Measurements from ENCODE around the gene THRAP3. TPM values are rescaled to one million over a fixed set of nuclear protein-coding genes. Genes with fewer than 3 reads are reported as not detected.
A peak's percentile ranks its signal among the peaks of the same experiment; 100 is the strongest.

Gene THRAP3
- total RNA-seq, 4 donors from 2014 or later = 90.3 to 116 (median 104) TPM

GRCh38 chr1:36321119-36321951 is 97.1 kb downstream of the THRAP3 start:
- Histone ChIP-seq H3K36me3 (peaks cover 0 to 7% (median 2%) of the 10 kb centered on the region in 4 donors), H3K27me3 (no peaks in the 10 kb centered on the region), H3K4me3 (peak overlapping the region; percentile 70 to 92 (median 84)), H3K9me3 (no peaks in the 10 kb centered on the region), H3K4me1 (peaks cover 25 to 43% (median 39%) of the 10 kb centered on the region in 4 donors), H3K27ac (replicated peaks in 1 of 4) (peak overlapping the region; percentile 79 to 92 (median 90))
- peak; percentile 37 to 48 for TF ChIP-seq POLR2AphosphoS5 (IDR thresholded peaks at IDR 0.05)
- no peak for TF ChIP-seq POLR2A (IDR thresholded peaks at IDR 0.05; ENCODE audit: low read depth)
- TF ChIP-seq, protein P1, sequence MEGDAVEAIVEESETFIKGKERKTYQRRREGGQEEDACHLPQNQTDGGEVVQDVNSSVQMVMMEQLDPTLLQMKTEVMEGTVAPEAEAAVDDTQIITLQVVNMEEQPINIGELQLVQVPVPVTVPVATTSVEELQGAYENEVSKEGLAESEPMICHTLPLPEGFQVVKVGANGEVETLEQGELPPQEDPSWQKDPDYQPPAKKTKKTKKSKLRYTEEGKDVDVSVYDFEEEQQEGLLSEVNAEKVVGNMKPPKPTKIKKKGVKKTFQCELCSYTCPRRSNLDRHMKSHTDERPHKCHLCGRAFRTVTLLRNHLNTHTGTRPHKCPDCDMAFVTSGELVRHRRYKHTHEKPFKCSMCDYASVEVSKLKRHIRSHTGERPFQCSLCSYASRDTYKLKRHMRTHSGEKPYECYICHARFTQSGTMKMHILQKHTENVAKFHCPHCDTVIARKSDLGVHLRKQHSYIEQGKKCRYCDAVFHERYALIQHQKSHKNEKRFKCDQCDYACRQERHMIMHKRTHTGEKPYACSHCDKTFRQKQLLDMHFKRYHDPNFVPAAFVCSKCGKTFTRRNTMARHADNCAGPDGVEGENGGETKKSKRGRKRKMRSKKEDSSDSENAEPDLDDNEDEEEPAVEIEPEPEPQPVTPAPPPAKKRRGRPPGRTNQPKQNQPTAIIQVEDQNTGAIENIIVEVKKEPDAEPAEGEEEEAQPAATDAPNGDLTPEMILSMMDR (IDR thresholded peaks at IDR 0.05) = no peak
- intact Hi-C loops (cut with DNase I) = no loop called here
- DNase-seq (ENCODE audit: extremely low spot score) = no peak
- 32% methylated on average over 33 of the region's 59 CpGs for WGBS

DNA sequence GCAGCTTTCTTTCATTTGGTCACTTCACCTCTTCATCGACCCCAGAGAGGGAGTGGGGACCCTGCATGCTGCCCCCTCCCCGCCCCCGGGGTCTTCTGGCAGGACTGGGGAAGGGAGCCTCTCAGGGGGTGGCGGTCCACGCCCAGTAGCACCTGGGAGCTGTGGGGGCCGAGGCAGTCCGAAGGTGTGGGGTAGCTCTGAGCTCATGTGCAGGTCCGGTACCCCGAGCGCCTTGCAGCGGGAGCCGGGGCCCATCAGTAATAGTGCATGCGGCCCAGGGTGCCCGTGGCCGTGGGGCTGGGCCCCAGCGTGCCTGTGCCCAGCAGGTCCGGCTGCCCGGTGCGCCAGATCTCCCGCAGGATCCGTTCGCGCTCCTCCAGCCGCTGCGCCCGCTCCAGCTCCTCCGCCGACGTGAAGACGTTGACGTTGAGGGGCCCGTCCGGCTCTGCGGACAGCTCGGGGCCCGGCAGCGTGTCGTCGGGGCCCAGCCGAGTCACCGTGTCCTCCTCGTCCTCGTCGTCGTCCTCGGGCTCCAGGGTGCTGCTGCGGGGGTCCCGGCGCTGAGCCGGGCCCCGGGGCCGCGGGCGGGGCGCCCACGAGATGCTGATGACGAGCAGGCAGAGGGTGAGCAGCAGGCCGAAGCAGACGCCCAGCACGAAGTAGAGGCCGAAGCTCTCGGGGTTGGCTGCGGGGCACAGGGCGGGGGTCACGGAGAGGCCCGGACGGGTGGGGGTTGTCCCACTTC is 98.0 kb downstream of the THRAP3 start:
- Histone ChIP-seq H3K27ac (replicated peaks in 1 of 4) (peak overlapping the region; percentile 79 to 92 (median 90)), H3K36me3 (peaks cover 0 to 7% (median 2%) of the 10 kb centered on the region in 4 donors), H3K9me3 (no peaks in the 10 kb centered on the region), H3K27me3 (no peaks in the 10 kb centered on the region), H3K4me3 (peak overlapping the region; percentile 70 to 92 (median 84)), H3K4me1 (peaks cover 25 to 43% (median 39%) of the 10 kb centered on the region in 4 donors)
- TF ChIP-seq POLR2AphosphoS5 (IDR thresholded peaks at IDR 0.05) (no peak), POLR2A (IDR thresholded peaks at IDR 0.05; ENCODE audit: low read depth) (no peak), EP300 (IDR thresholded peaks at IDR 0.05) (no peak)
- TF ChIP-seq, protein P1 (IDR thresholded peaks at IDR 0.05) = no peak
- 68% methylated on average over 30 of the region's 67 CpGs for WGBS
- intact Hi-C loops (cut with DNase I) = no loop called here
- no peak for DNase-seq (ENCODE audit: extremely low spot score)

DNA sequence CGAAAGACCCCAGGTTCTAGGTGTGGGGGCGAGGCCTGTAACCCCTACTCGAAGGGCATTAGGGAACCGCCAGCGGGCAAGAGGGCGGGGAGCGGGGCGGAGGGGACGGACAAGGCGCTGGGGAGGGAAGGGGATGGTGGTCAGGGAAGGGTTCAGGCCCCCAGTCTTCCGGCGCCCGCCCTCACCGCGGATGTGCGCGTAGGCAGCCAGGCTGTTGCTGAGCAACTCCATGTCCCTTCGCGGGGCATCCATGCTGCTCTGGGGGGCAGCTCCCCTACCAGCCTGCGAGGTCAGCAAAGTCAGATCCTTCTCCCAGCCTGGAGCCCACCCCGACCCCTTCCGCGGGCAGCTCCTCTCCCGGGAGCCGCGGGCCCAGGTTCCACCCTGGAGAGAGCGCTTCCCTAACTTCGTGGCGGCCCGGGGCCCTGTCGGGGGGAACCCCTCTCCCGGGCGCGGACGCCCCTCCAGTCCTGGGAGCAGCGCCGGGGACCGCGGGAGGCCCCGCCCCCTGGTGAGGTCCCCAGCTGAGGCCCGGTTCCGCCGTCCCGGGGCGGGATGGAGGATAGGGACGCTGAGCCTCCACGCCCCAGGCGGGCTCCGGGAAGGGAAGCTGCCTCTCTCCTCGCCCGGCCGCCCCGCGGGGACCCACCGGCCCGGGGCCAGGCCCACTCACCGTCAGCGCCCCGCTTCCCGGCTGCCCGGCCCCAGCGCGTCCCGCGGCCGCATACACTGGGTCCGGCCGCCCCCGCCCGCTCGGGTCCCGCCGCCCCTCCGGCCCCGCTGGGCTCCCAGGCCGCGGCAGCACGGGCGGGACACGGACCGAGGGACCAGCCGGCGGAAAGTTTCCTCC is 98.8 kb downstream of the THRAP3 start:
- intact Hi-C loops (cut with DNase I) = no loop called here
- DNase-seq (ENCODE audit: extremely low spot score) = no peak
- Histone ChIP-seq H3K4me3 (peak overlapping the region; percentile 70 to 92 (median 84)), H3K36me3 (peaks cover 0 to 7% (median 2%) of the 10 kb centered on the region in 4 donors), H3K4me1 (peaks cover 25 to 43% (median 39%) of the 10 kb centered on the region in 4 donors), H3K27me3 (no peaks in the 10 kb centered on the region), H3K27ac (replicated peaks in 1 of 4) (peak overlapping the region; percentile 79 to 92 (median 90)), H3K9me3 (no peaks in the 10 kb centered on the region)
- TF ChIP-seq, protein P1 (IDR thresholded peaks at IDR 0.05) = no peak
- TF ChIP-seq POLR2A (IDR thresholded peaks at IDR 0.05; ENCODE audit: low read depth) (no peak), POLR2AphosphoS5 (IDR thresholded peaks at IDR 0.05) (no peak), EP300 (IDR thresholded peaks at IDR 0.05) (no peak)
- 16% methylated on average over 11 of the region's 83 CpGs for WGBS

- peak; percentile 39 to 57 for TF ChIP-seq POLR2AphosphoS5 (IDR thresholded peaks at IDR 0.05)
- no peak for TF ChIP-seq POLR2A (IDR thresholded peaks at IDR 0.05; ENCODE audit: low read depth)
- peak within 1 kb of the TSS; percentile 70 to 92 (median 84) for H3K4me3 ChIP-seq
- no peaks in the 10 kb centered on the region for H3K27me3 ChIP-seq
- DNase-seq (ENCODE audit: extremely low spot score) = no peak
- H3K27ac ChIP-seq (replicated peaks in 1 of 4) = peak within 1 kb of the TSS; percentile 79 to 92 (median 90)
- intact Hi-C loops (cut with DNase I) = no loop called here
- peaks cover 0 to 7% (median 2%) of the 10 kb centered on the region in 4 donors for H3K36me3 ChIP-seq
- peaks cover 29 to 46% (median 42%) of the 10 kb centered on the region in 4 donors for H3K4me1 ChIP-seq
- H3K9me3 ChIP-seq = no peaks in the 10 kb centered on the region
- under 1% methylated on average over 22 of the region's 36 CpGs for WGBS
These were observed 99.6 kb downstream of the THRAP3 start, which contains the start of gene EVA1B for GRCh38 chr1:36323636-36324352. TSS of gene EVA1B (minus strand) at chr1:36323645. CDS start at chr1:36323037, 608 bp downstream.

Measured in esophagus muscularis mucosa (tissue), 4 donors.